HL-60 (cell line): ENCODE data around the gene UBE4B.

Source experiments
- CTCF ChIP-seq: IDR thresholded peaks from one replicate; pipeline ENCODE4 v1.5.1; 2011; ENCODE audit warnings: low read length, control low read depth, inconsistent platforms; ENCODE audit not compliant: insufficient read depth
- POLR2AphosphoS5 ChIP-seq: IDR thresholded peaks from 2 replicates; pipeline ENCODE4 v1.6.1; 2012; ENCODE audit warnings: low read depth
- REST ChIP-seq: IDR thresholded peaks from 2 replicates; pipeline ENCODE4 v1.6.1; 2012; ENCODE audit warnings: low read depth; ENCODE audit not compliant: insufficient replicate concordance

DNA sequence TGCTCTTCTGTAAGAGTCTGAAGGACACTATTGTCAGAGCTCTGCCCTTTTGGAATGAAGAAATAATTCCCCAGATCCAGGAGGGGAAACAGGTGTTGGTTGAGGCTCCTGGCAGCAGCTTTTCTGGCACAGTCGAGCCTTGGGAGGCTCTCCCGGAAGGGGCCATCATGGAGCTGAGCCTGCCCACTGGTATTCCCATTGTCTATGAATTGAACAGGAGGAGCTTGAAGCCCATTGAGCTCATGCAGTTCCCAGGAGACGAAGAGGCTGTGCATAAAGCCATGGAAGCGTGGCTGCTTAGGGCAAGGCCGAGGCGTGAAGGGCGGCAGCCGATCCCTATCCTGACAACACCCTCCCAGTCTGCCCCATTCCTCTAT lies 26.6 kb downstream of the UBE4B start:
- TF ChIP-seq CTCF (no peak), POLR2AphosphoS5 (no peak), REST (no peak)
